Esophagus (tissue), 2 donors: ENCODE data around the gene RFX1. TPM values are rescaled to one million over a fixed set of nuclear protein-coding genes. Genes with fewer than 3 reads are reported as not detected.

Experiments used
- H3K27ac ChIP-seq, 2 donors: one replicate each; pipeline ENCODE4 v1.5.1; 2013; ENCODE audit warnings: low read depth in 2 of 2, mild to moderate bottlenecking in 2 of 2, inconsistent platforms in 1 of 2, low read length in 1 of 2, moderate library complexity in 1 of 2
- H3K27me3 ChIP-seq, 2 donors: one replicate each; pipeline ENCODE4 v1.6.1; 2013; ENCODE audit warnings: low read length in 2 of 2, control low read depth in 1 of 2, mild to moderate bottlenecking in 1 of 2; ENCODE audit not compliant: insufficient read depth in 2 of 2, control insufficient read depth in 1 of 2
- H3K36me3 ChIP-seq, 2 donors: one replicate each; pipeline ENCODE4 v1.6.1; 2013; ENCODE audit warnings: low read length in 1 of 2; ENCODE audit not compliant: control insufficient read depth in 2 of 2, insufficient read depth in 2 of 2
- H3K4me1 ChIP-seq, 2 donors: one replicate each; pipeline ENCODE4 v1.6.1; 2013; ENCODE audit warnings: low read length in 1 of 2; ENCODE audit not compliant: control insufficient read depth in 2 of 2, insufficient read depth in 2 of 2
- H3K4me3 ChIP-seq, 2 donors: one replicate each; pipeline ENCODE4 v1.5.1; 2013; ENCODE audit warnings: low read length in 2 of 2, mild to moderate bottlenecking in 2 of 2, low read depth in 1 of 2, moderate library complexity in 1 of 2
- H3K9me3 ChIP-seq, 2 donors: one replicate each; pipeline ENCODE4 v1.6.1; 2013; ENCODE audit warnings: mild to moderate bottlenecking in 2 of 2, low read depth in 1 of 2, low read length in 1 of 2, moderate library complexity in 1 of 2; ENCODE audit not compliant: control insufficient read depth in 2 of 2, insufficient read depth in 1 of 2
- WGBS, 2 donors: extraction: QIAGEN DNeasy Blood & Tissue Kit; methylation state at CpG; one replicate each; pipeline ENCODE4 v1.1.7; 2013; 5-methylcytosine and 5-hydroxymethylcytosine counted together
- polyA plus RNA-seq, 2 donors: library from polyadenylated mRNA; stranded (reverse); fragments of 200-250 nt; gene quantifications; one replicate each; pipeline ENCODE4 v1.2.3, GENCODE V29; 2013
- donor health status: healthy with polysubstance abuse.
- donor health status: Bipolar disorder and iron deficiency.

RFX1 gene
- polyA plus RNA-seq, 2 donors = 3.8 to 6.6 TPM

GRCh38 chr19:13998426-13998825 lies 7.7 kb downstream of the RFX1 start:
- Histone ChIP-seq H3K9me3 (no peaks in the 10 kb centered on the region), H3K36me3 (peaks cover 0 to 10% of the 10 kb centered on the region in 2 donors), H3K27me3 (no peaks in the 10 kb centered on the region), H3K4me1 (peaks cover 0 to 15% of the 10 kb centered on the region in 2 donors), H3K4me3 (no peak overlapping the region), H3K27ac (peak overlapping the region; percentile 19 to 82)
- WGBS, 2 donors = 85 to 86% methylated on average over 1 of the region's 1 CpG

- no peaks in the 10 kb centered on the region for H3K27me3 ChIP-seq
- H3K27ac ChIP-seq = no peak overlapping the region
- no peaks in the 10 kb centered on the region for H3K9me3 ChIP-seq
- peaks cover 0 to 12% of the 10 kb centered on the region in 2 donors for H3K4me1 ChIP-seq
- peaks cover under 1 to 14% of the 10 kb centered on the region in 2 donors for H3K36me3 ChIP-seq
- 88 to 89% methylated on average over 6 of the region's 6 CpGs for WGBS, 2 donors
- H3K4me3 ChIP-seq = no peak overlapping the region
These were observed 8.5 kb downstream of the RFX1 start for GRCh38 chr19:13997631-13997962.

GRCh38 chr19:13996928-13997630 lies 9.0 kb downstream of the RFX1 start:
- 92% methylated on average over 22 of the region's 22 CpGs for WGBS, 2 donors

GRCh38 chr19:13995878-13996765 lies 10.0 kb downstream of the RFX1 start:
- H3K27me3 ChIP-seq = no peaks in the 10 kb centered on the region
- H3K36me3 ChIP-seq = peaks cover 6 to 18% of the 10 kb centered on the region in 2 donors
- H3K27ac ChIP-seq = peak overlapping the region in 1 of 2 donors; percentile 38
- H3K9me3 ChIP-seq = no peaks in the 10 kb centered on the region
- peaks cover 0 to 12% of the 10 kb centered on the region in 2 donors for H3K4me1 ChIP-seq
- H3K4me3 ChIP-seq = no peak overlapping the region
- WGBS, 2 donors = 87% methylated on average over 14 of the region's 14 CpGs

More at GRCh38 chr19:13996928-13997630, 9.0 kb downstream of the RFX1 start:
- Histone ChIP-seq H3K9me3 (no peaks in the 10 kb centered on the region), H3K27ac (no peak overlapping the region), H3K4me1 (peaks cover 0 to 12% of the 10 kb centered on the region in 2 donors), H3K36me3 (peaks cover 5 to 15% of the 10 kb centered on the region in 2 donors), H3K4me3 (no peak overlapping the region), H3K27me3 (no peaks in the 10 kb centered on the region)

GRCh38 chr19:13995017-13995728 lies 10.9 kb downstream of the RFX1 start:
- WGBS, 2 donors = 82% methylated on average over 13 of the region's 13 CpGs
- Histone ChIP-seq H3K36me3 (peaks cover 6 to 18% of the 10 kb centered on the region in 2 donors), H3K27me3 (no peaks in the 10 kb centered on the region), H3K27ac (peak overlapping the region in 1 of 2 donors; percentile 1), H3K9me3 (no peaks in the 10 kb centered on the region), H3K4me3 (no peak overlapping the region), H3K4me1 (peaks cover 0 to 10% of the 10 kb centered on the region in 2 donors)

- peaks cover 0 to 10% of the 10 kb centered on the region in 2 donors for H3K4me1 ChIP-seq
- H3K4me3 ChIP-seq = no peak overlapping the region
- H3K36me3 ChIP-seq = peaks cover 6 to 18% of the 10 kb centered on the region in 2 donors
- H3K27me3 ChIP-seq = no peaks in the 10 kb centered on the region
- WGBS, 2 donors = 82 to 84% methylated on average over 21 to 22 of the region's 22 CpGs
- H3K9me3 ChIP-seq = no peaks in the 10 kb centered on the region
- H3K27ac ChIP-seq = no peak overlapping the region
These were observed 12.4 kb downstream of the RFX1 start for GRCh38 chr19:13993590-13994300.

- Histone ChIP-seq H3K4me1 (peaks cover 0 to 4% of the 10 kb centered on the region in 2 donors), H3K27me3 (no peaks in the 10 kb centered on the region), H3K9me3 (no peaks in the 10 kb centered on the region), H3K27ac (no peak overlapping the region), H3K36me3 (peaks cover 6 to 13% of the 10 kb centered on the region in 2 donors), H3K4me3 (no peak overlapping the region)
- WGBS, 2 donors = 94 to 96% methylated on average over 7 of the region's 7 CpGs
These were observed 14.1 kb downstream of the RFX1 start for GRCh38 chr19:13992025-13992424.

- Histone ChIP-seq H3K4me1 (peaks cover 0 to 2% of the 10 kb centered on the region in 2 donors), H3K9me3 (no peaks in the 10 kb centered on the region), H3K36me3 (peaks cover 6 to 11% of the 10 kb centered on the region in 2 donors), H3K27ac (no peak overlapping the region), H3K4me3 (no peak overlapping the region), H3K27me3 (no peaks in the 10 kb centered on the region)
- WGBS, 2 donors = 92 to 94% methylated on average over 8 of the region's 8 CpGs
These were observed 16.0 kb downstream of the RFX1 start for GRCh38 chr19:13990085-13990484.

- Histone ChIP-seq H3K9me3 (no peaks in the 10 kb centered on the region), H3K36me3 (peaks cover 6 to 11% of the 10 kb centered on the region in 2 donors), H3K4me3 (no peak overlapping the region), H3K27ac (no peak overlapping the region), H3K4me1 (peaks cover 0 to 2% of the 10 kb centered on the region in 2 donors), H3K27me3 (no peaks in the 10 kb centered on the region)
- WGBS, 2 donors = 87 to 89% methylated on average over 7 of the region's 7 CpGs
These were observed 16.6 kb downstream of the RFX1 start for GRCh38 chr19:13989487-13989886.
